Natural killer cell treated with Interleukin-12 subunit alpha and Interleukin-12 subunit beta and Interleukin-15 and Interleukin-18, amount 100 ng/mL, for 72 hours (primary cell): Measurements from ENCODE around the gene RBM6. TPM values are rescaled to one million over a fixed set of nuclear protein-coding genes. Genes with fewer than 3 reads are reported as not detected.
A peak's percentile ranks its signal among the peaks of the same experiment; 100 is the strongest.
"Not testable (repeated sequence)": the region's sequence is repeated elsewhere in the genome, so short reads cannot be mapped to it uniquely, and the experiment has no call there.

ENCODE experiments used
- ATAC-seq, 2 donors: fragments of 150-1000 bp; cut with Tn5 transposase in 1 of 2; sonication (Bioruptor Pico), chemical (Tn5 transposase) in 1 of 2; 2 replicates each; pipeline ENCODE4 v1.10.0; 2021
- DNase-seq: peaks from one replicate; pipeline ENCODE4 v3.0.0; 2022; ENCODE audit warnings: low spot score
- H3K27ac Mint-ChIP-seq, 2 donors: 1 replicate in 1 of 2; 2 replicates in 1 of 2; pipeline ENCODE4 v1.8.0; 2022; ENCODE audit warnings: mixed read lengths in 2 of 2, mild to moderate bottlenecking in 1 of 2, moderate library complexity in 1 of 2
- H3K27me3 Mint-ChIP-seq, 2 donors: 1 replicate in 1 of 2; 2 replicates in 1 of 2; pipeline ENCODE4 v1.8.0; 2022; ENCODE audit warnings: mixed read lengths in 2 of 2
- H3K36me3 Mint-ChIP-seq: one replicate; pipeline ENCODE4 v1.8.0; 2022; ENCODE audit warnings: mixed read lengths
- H3K4me1 Mint-ChIP-seq, 2 donors: 1 replicate in 1 of 2; 2 replicates in 1 of 2; pipeline ENCODE4 v1.8.0; 2022; ENCODE audit warnings: low read depth in 2 of 2, mixed read lengths in 2 of 2, mild to moderate bottlenecking in 1 of 2
- H3K4me3 Mint-ChIP-seq: one replicate; pipeline ENCODE4 v1.8.0; 2022; ENCODE audit warnings: mixed read lengths
- H3K9me3 Mint-ChIP-seq: 2 replicates; pipeline ENCODE4 v1.8.0; 2022; ENCODE audit warnings: mixed read lengths
- total RNA-seq, 2 donors: library from RNA; stranded (reverse); gene quantifications; one replicate each; pipeline ENCODE4 v1.2.3, GENCODE V29; 2022

Gene RBM6, protein sequence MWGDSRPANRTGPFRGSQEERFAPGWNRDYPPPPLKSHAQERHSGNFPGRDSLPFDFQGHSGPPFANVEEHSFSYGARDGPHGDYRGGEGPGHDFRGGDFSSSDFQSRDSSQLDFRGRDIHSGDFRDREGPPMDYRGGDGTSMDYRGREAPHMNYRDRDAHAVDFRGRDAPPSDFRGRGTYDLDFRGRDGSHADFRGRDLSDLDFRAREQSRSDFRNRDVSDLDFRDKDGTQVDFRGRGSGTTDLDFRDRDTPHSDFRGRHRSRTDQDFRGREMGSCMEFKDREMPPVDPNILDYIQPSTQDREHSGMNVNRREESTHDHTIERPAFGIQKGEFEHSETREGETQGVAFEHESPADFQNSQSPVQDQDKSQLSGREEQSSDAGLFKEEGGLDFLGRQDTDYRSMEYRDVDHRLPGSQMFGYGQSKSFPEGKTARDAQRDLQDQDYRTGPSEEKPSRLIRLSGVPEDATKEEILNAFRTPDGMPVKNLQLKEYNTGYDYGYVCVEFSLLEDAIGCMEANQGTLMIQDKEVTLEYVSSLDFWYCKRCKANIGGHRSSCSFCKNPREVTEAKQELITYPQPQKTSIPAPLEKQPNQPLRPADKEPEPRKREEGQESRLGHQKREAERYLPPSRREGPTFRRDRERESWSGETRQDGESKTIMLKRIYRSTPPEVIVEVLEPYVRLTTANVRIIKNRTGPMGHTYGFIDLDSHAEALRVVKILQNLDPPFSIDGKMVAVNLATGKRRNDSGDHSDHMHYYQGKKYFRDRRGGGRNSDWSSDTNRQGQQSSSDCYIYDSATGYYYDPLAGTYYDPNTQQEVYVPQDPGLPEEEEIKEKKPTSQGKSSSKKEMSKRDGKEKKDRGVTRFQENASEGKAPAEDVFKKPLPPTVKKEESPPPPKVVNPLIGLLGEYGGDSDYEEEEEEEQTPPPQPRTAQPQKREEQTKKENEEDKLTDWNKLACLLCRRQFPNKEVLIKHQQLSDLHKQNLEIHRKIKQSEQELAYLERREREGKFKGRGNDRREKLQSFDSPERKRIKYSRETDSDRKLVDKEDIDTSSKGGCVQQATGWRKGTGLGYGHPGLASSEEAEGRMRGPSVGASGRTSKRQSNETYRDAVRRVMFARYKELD
- total RNA-seq = 100 to 1,000 TPM in 1 of 2 donors, 10 to 100 TPM in 1; 96.6 to 149 TPM

DNA sequence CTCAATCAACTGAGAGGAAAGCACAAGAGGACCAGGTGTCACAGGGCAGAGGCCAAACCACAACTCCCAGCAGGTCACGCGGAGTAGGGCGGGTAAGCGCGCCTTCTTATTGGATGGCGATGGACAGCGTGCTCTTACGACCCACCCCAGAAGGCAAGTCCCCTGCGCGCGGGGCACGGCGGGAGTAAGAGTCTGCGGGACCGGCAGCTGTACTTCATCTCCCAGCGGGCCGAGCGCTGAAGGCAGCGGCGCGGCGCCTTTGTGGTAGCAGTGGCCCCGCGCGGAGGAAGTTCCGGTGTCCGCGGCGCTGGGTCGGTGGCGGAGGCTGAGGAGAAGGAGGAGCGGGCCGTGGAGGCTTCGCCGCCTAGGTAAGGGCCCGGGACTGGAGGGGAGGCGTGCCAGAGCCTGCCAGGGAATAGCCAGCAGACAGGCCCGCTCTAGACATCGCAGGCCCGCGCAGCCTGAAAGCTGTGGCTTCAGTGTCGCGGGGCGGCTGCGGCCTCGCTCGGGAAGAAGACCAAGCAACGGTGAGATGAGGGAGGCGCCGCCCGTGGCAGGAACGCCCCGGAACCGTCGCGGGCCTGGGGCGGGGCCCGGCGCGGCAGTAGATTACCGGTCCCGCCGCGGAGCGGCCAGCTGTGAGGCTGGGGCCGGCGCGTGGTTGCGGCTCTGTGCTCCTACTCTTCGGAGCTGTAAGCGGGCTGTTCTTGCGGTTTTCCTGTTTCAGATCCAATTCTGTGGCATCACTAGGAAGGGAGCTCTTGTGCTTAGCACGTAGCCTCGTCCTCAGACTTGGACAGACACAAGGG is at the start of gene RBM6:
Gene RBM6 (plus strand): TSS at position 293 of the 809 bp plus-strand sequence. CDS start 22,492 bp downstream, outside the sequence.
- ATAC-seq (peak; percentile 98 to 99), DNase-seq (peak; percentile 98)
- no peaks in the 10 kb centered on the region for H3K36me3 Mint-ChIP-seq
- no peaks in the 10 kb centered on the region for H3K9me3 Mint-ChIP-seq
- no peaks in the 10 kb centered on the region for H3K27me3 Mint-ChIP-seq
- H3K4me1 Mint-ChIP-seq = peaks cover 25 to 26% of the 10 kb centered on the region in 2 donors
- peak within 1 kb of the TSS; percentile 97 to 98 for H3K27ac Mint-ChIP-seq
- peak within 1 kb of the TSS; percentile 99 for H3K4me3 Mint-ChIP-seq

DNA sequence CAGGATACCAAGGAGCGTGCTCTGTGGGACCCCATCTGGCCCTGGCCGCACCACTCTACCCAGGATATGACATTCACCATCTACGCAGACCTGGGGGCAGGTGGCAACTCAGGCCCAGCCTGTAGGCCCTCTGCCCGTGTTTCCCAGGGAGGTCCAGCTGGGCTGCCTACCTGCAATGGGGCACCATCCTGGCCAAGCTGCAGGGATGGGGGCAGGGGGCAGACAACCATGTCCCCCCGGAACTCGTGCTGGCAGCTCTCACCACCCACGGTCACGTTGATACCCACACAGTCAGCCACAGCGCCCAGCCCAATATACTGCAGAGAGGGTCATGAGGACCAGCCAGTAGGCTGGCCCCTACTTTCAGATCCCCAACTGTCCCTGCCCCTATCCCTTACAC is 44.2 kb upstream of the RBM6 start:
- H3K27me3 Mint-ChIP-seq = no peaks in the 10 kb centered on the region
- no peaks in the 10 kb centered on the region for H3K36me3 Mint-ChIP-seq
- no peaks in the 10 kb centered on the region for H3K9me3 Mint-ChIP-seq
- no peak for ATAC-seq
- no peak overlapping the region for H3K4me3 Mint-ChIP-seq
- DNase-seq = no peak
- H3K4me1 Mint-ChIP-seq = no peaks in the 10 kb centered on the region
- H3K27ac Mint-ChIP-seq = no peak overlapping the region

DNA sequence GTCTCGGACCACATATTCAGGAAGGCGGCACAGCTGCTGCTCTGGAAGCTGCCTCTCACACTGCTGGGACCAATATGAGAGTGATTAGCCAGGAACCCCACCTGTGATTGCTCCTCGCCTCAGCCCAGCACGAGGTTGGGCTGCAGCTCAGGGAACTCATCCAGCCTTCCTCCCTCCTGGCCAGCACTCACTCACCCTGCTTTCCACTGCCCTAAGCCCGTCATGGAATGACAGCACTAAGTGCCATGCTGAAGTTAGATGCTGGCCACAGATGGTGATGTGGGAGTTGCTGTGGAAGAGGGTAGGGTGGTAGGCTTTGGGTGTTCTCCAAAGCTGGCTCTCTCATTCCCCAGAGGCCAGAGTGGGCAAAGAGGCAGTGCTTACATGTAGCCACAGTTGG is 43.6 kb upstream of the RBM6 start:
- Mint-ChIP-seq H3K27ac (no peak overlapping the region), H3K4me1 (no peaks in the 10 kb centered on the region), H3K4me3 (no peak overlapping the region), H3K9me3 (no peaks in the 10 kb centered on the region), H3K36me3 (no peaks in the 10 kb centered on the region), H3K27me3 (no peaks in the 10 kb centered on the region)
- no peak for DNase-seq
- ATAC-seq = no peak

DNA sequence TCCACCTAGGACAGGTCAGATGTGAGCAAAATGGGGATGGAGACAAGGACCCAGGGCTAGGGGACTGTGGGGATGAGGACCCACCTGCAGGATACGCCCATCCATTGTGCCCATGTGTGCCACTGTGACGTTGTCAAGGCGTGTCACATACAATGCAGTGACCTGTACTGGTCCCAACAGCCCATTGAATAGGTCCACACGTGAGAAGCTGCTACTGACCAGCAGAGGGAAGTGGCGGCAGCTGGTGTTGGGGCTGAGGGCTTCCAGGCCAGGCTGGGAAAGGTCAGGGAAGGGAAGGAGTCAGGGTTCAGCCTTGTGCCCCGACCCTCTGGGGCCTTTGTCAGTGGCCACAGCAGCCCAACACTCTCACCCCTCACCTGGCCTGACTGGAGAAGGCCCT is 41.0 kb upstream of the RBM6 start:
- Mint-ChIP-seq H3K27ac (no peak overlapping the region), H3K27me3 (no peaks in the 10 kb centered on the region), H3K4me1 (peaks cover 0 to 2% of the 10 kb centered on the region in 2 donors), H3K9me3 (no peaks in the 10 kb centered on the region), H3K4me3 (no peak overlapping the region), H3K36me3 (no peaks in the 10 kb centered on the region)
- ATAC-seq (no peak), DNase-seq (no peak)

DNA sequence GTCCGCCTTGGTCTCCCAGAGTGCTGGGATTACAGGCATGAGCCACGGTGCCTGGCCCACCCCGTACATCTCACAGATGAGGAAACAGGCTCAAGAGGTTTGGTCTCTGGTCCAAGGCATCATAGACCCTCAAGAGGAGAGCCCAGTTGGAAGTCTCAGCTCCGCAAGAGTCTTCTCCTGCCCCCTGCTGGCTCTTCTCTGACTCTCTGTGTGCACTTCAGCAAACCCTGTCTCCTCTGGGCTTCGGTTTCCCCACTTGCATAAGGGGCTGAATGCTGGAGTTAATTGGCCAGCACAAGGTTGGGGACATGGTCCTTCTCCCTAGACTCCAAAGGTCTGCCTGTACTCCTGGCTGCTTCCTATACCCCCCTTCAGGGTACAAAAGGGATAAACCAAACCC is 40.1 kb upstream of the RBM6 start:
- H3K9me3 Mint-ChIP-seq = no peaks in the 10 kb centered on the region
- ATAC-seq (no peak), DNase-seq (no peak)
- no peak overlapping the region for H3K27ac Mint-ChIP-seq
- H3K27me3 Mint-ChIP-seq = no peaks in the 10 kb centered on the region
- H3K4me1 Mint-ChIP-seq = peaks cover 0 to 4% of the 10 kb centered on the region in 2 donors
- no peaks in the 10 kb centered on the region for H3K36me3 Mint-ChIP-seq
- no peak overlapping the region for H3K4me3 Mint-ChIP-seq

DNA sequence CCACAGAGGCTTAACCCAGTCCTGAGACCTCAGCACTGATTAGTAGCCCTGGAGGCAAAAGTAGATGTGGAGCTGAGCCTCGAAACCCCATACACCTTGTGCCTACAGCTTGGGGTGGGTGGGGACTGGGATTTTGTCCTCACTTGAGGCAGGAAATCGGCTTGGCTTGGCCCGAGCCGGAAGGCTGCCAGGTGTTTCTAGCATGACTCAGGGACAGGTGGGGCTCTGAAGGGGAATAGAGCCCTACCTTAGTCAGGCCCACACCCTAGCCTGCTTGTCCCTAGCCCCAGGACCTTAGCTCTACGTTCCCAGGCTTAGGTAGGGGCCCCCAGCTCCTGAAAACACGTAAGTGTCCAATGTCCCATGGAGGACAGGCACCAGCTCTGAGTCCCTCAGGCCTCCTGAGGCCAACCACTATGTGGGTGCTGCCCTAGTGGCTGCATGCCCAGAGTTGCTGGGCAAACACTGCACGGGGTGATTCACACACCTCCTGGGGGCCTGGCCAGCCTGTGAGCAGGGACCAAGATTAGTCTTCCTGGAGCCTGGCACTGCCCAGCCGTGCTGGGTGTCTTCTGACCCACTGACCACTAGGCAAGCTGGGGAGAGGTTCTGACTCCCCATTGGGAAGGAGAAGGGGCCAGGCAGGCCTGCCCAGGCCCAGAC is 39.3 kb upstream of the RBM6 start:
- no peaks in the 10 kb centered on the region for H3K27me3 Mint-ChIP-seq
- peaks cover under 1 to 4% of the 10 kb centered on the region in 2 donors for H3K4me1 Mint-ChIP-seq
- no peaks in the 10 kb centered on the region for H3K36me3 Mint-ChIP-seq

DNA sequence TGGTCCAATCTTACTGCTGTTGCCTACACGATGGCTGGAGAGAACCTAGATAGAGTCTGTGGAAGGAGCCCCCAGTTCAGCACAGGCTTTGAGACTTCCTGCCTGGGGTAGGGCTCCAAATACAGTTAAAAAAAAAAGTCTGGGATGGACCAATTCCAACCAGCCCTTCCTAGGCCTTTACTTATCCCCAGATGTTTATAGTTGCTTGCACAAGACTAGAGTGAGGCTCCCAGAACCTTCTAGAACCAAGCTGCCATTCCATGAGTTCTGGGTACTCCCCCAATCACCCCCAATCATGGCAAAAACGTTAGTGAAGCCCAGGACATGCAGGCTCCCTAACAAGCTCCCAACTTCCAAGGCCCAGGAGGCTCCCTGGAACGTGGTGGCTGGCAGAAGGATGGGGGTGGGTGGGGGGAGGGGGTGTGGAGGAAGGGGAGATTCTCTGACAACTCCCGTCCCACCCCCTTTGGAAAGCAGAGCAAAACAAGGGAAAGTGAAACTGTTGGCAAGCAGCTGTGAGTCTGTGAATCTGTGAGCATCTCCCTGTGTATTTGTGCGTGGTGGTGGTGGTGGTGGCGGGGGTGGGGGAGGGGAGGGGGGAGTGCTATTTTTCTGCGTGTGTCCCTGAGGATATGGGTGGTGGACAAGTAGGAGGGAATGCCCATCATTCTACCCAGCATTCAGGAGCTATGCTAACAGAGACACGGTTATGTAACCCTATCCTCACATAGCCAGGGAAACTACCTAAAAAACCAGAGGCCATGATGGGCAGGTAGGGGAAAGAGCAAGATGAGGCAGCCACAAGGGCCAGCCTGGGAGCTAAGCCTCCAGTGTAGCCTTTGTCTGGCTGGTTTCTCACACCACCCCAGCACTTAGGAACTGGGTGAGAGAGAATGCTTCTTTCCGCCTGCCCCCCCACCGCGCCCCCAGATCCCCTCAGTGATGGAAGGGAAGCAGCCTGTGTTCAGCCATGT is 38.3 kb upstream of the RBM6 start:
- no peak overlapping the region for H3K27ac Mint-ChIP-seq
- ATAC-seq = no peak
- H3K4me1 Mint-ChIP-seq = peaks cover 6 to 9% of the 10 kb centered on the region in 2 donors
- no peaks in the 10 kb centered on the region for H3K9me3 Mint-ChIP-seq
- H3K36me3 Mint-ChIP-seq = no peaks in the 10 kb centered on the region
- H3K27me3 Mint-ChIP-seq = no peaks in the 10 kb centered on the region
- no peak for DNase-seq
- H3K4me3 Mint-ChIP-seq = no peak overlapping the region

More for the DNA sequence above, 39.3 kb upstream of the RBM6 start:
- Mint-ChIP-seq H3K27ac (no peak overlapping the region), H3K4me3 (no peak overlapping the region), H3K9me3 (no peaks in the 10 kb centered on the region)
- DNase-seq (no peak), ATAC-seq (no peak)

DNA sequence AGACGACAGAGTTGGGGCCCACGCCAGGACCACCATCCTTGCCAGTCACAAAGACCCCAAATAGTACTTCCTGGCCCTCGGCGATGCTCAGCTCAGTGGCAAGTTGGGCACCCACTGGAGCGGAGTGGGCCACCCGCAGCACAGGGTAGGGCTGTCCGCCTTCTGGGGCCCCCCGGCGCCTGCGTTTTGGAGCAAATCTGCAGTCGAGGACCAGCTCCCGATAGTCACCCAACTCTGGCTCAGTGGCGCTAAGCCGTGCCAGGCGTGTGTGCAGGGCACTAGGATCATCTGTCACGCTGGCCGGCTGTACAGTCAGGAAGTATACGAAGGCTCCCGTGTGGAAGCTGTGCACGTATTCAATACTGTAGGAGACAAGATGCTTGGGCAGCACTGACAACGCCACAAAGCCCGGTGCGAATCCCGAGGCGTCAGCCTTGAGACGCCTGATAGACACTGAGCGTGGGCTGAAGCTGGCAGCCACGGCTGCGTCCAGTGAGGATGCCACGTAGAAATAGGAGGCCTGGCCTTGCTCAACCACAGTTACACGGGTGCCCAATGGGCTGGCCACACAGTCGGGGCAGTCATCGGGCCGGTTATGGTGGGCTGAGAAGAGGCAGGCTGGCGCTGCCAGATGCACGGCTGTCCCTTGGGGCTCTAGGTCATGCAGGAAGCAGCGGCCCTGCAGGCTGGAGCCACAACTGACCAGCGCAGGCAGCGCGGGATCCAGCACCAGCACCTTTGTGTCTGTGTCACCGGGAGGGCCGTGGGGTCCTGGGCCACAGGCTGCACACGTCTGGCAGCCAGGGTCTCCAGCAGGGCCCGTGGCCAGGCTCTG is 37.2 kb upstream of the RBM6 start:
- H3K9me3 Mint-ChIP-seq = no peaks in the 10 kb centered on the region
- H3K4me1 Mint-ChIP-seq = peaks cover 6 to 13% of the 10 kb centered on the region in 2 donors
- ATAC-seq (no peak), DNase-seq (no peak)
- H3K4me3 Mint-ChIP-seq = peak overlapping the region; percentile 51
- no peaks in the 10 kb centered on the region for H3K27me3 Mint-ChIP-seq
- no peak overlapping the region for H3K27ac Mint-ChIP-seq
- no peaks in the 10 kb centered on the region for H3K36me3 Mint-ChIP-seq

DNA sequence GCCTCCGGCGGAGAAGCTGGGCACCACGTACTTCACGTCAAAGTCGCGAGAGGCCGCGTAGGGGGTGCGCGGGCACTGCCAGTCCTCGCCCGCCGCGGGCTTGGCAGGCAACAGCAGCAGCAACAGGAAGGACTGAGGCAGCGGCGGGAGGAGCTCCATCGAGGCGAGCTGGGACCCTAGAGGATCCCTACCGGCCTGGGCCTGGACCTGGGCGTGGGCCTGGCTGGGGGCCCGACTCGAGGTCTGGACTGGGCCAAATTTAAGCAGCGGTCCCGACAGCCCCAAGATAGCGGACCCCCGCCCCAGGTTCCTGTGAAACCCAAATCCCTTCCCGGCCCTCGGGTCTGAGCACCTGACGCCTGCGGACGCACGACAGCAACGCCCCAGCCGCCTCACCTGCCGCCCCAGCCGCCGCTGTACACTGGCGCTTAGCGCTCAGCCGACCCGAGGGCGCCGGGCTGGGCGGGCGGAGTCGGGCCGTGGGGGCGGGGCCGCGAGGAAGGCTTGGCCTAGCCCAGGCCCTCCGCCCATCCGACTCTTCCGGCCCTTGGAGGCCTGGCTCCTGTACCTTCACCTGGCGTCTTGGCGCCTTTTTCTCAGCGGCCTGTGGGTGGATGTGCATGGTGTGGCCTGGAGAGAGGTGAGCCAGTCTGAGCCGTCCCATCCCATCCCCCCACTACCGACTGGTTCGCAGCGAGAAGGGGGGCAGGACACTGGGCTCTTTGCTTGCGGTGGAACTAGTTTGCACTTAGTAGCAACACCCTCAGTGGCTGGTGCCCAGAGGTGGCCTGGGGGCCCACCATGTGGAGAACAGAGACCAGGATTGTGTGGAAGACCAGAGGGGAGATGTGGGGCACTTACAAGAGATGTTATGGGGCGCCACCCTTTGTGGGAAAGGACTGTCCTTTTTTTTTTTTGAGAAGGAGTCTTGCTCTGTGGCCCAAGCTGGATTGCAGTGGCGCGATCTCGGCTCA is 36.2 kb upstream of the RBM6 start, which contains the start of gene MST1R:
Gene MST1R (minus strand): TSS at position 423 of the 974 bp plus-strand sequence. CDS start 264 bp downstream, at position 159.
- Mint-ChIP-seq H3K36me3 (no peaks in the 10 kb centered on the region), H3K4me3 (peak within 1 kb of the TSS; percentile 80), H3K4me1 (peaks cover 6 to 13% of the 10 kb centered on the region in 2 donors), H3K9me3 (no peaks in the 10 kb centered on the region), H3K27me3 (no peaks in the 10 kb centered on the region), H3K27ac (peak within 1 kb of the TSS in 1 of 2 donors; percentile 72)
- ATAC-seq = peak; percentile 96 to 97
- peak; percentile 83 for DNase-seq

DNA sequence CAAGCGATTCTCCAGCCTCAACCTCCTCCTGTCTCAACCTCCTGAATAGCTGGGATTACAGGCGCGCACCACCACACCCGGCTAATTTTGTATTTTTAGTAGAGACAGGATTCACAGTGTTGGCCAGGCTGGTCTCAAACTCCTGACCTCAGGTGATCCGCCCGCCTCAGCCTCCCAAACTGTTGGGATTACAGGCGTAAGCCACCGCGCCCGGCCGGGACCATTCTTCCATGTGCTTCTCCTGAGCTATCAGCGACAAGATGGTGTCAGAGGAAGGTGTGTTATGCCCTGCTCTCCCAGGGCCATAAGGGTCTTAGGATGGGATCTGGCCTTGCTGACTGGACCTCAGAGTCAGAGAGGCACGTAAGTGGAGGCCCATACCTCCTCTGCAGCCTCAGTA is 35.5 kb upstream of the RBM6 start:
- not testable (repeated sequence) for H3K9me3 Mint-ChIP-seq, DNase-seq, ATAC-seq, H3K27me3 Mint-ChIP-seq, H3K36me3 Mint-ChIP-seq
- Mint-ChIP-seq H3K4me1 (peaks cover 6 to 13% of the 10 kb centered on the region in 2 donors), H3K27ac (peak overlapping the region in 1 of 2 donors; percentile 72), H3K4me3 (peak overlapping the region; percentile 80)
